Activated naive CD8-positive, alpha-beta T cell treated with anti-CD3 and anti-CD28 coated beads, Interleukin-2, amount 10 ng/mL, durations not matched to agents 7 days and 5 days (primary cell): ENCODE measurements around the gene MLST8. TPM values are rescaled to one million over a fixed set of nuclear protein-coding genes. Genes with fewer than 3 reads are reported as not detected.

Experiments
- ATAC-seq: fragments of 150-1000 bp; cut with Tn5 transposase; one replicate; pipeline ENCODE4 v1.10.0; 2021; ENCODE audit warnings: low read depth, moderate library complexity
- POLR2A ChIA-PET: fragments of 350-600 bp; sonication (Branson Sonifier 250); formaldehyde crosslinking; loops from one replicate; lab custom pipeline; 2021; ENCODE audit warnings: antibody characterized with exemption; lab: Charles Lee
- DNase-seq: peaks from one replicate; pipeline ENCODE4 v3.0.0; 2021
- H3K27ac Mint-ChIP-seq: one replicate; pipeline ENCODE4 v1.8.0; 2022; ENCODE audit warnings: mild to moderate bottlenecking, mixed read lengths
- H3K27me3 Mint-ChIP-seq: one replicate; pipeline ENCODE4 v1.8.0; 2022; ENCODE audit warnings: mild to moderate bottlenecking, moderate library complexity, mixed read lengths
- H3K36me3 Mint-ChIP-seq: one replicate; pipeline ENCODE4 v1.8.0; 2021; ENCODE audit warnings: mild to moderate bottlenecking, mixed read lengths
- H3K4me1 Mint-ChIP-seq: one replicate; pipeline ENCODE4 v1.8.0; 2021; ENCODE audit warnings: mixed read lengths
- H3K4me3 Mint-ChIP-seq: one replicate; pipeline ENCODE4 v1.8.0; 2022; ENCODE audit warnings: mild to moderate bottlenecking, moderate library complexity, mixed read lengths
- H3K9me3 Mint-ChIP-seq: one replicate; pipeline ENCODE4 v1.8.0; 2021; ENCODE audit warnings: mixed read lengths
- total RNA-seq, 2 experiments: library from RNA; stranded (reverse); gene quantifications; one replicate each; pipeline ENCODE4 v1.2.3, GENCODE V29; 2021

The MLST8 gene
- total RNA-seq, 2 experiments from 2014 or later: 32.1 to 33.1 TPM

- H3K27me3 Mint-ChIP-seq: no peaks in the 10 kb centered on the region
- H3K9me3 Mint-ChIP-seq: no peaks in the 10 kb centered on the region
- no peak overlapping the region for H3K4me3 Mint-ChIP-seq
- ATAC-seq (no peak), DNase-seq (no peak)
- no peaks in the 10 kb centered on the region for H3K36me3 Mint-ChIP-seq
- POLR2A ChIA-PET: no interaction called here
- H3K27ac Mint-ChIP-seq: no peak overlapping the region
- H3K4me1 Mint-ChIP-seq: no peaks in the 10 kb centered on the region
Observed at GRCh38 chr16:2177561-2177960, 27.7 kb upstream of the MLST8 start.

GRCh38 chr16:2178321-2179106, 26.7 kb upstream of the MLST8 start:
- peak; percentile 40 for ATAC-seq
- H3K36me3 Mint-ChIP-seq: no peaks in the 10 kb centered on the region
- no peaks in the 10 kb centered on the region for H3K27me3 Mint-ChIP-seq
- no peaks in the 10 kb centered on the region for H3K9me3 Mint-ChIP-seq
- POLR2A ChIA-PET: no interaction called here
- no peak overlapping the region for H3K4me3 Mint-ChIP-seq
- DNase-seq: peak; percentile 55
- H3K27ac Mint-ChIP-seq: no peak overlapping the region
- H3K4me1 Mint-ChIP-seq: no peaks in the 10 kb centered on the region

DNA sequence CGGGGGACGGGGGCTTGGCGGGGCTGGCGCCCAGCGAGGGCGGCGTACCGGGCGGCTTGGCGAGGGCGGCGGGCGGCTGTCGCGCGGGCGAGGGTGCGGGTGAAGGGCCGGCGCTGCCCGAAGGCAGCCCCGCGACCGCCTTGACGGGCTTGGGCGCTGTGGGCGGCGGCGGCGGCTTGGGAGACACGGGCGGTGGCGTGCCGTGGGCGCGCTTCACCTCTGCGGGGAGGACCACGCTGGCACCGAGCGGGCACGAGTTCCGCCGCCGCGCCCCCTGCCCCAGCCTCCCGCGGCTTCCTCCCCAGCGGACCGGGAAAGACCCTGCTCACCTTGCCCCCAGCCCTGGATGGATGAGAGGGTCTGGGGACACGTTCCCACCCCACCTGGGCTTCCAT, 26.1 kb upstream of the MLST8 start:
- POLR2A ChIA-PET: no interaction called here
- H3K27me3 Mint-ChIP-seq: no peaks in the 10 kb centered on the region
- H3K27ac Mint-ChIP-seq: no peak overlapping the region
- no peaks in the 10 kb centered on the region for H3K4me1 Mint-ChIP-seq
- no peaks in the 10 kb centered on the region for H3K9me3 Mint-ChIP-seq
- no peaks in the 10 kb centered on the region for H3K36me3 Mint-ChIP-seq
- no peak overlapping the region for H3K4me3 Mint-ChIP-seq
- no peak for ATAC-seq
- no peak for DNase-seq

- Mint-ChIP-seq H3K27me3 (no peaks in the 10 kb centered on the region), H3K27ac (no peak overlapping the region), H3K4me1 (no peaks in the 10 kb centered on the region), H3K4me3 (no peak overlapping the region), H3K9me3 (no peaks in the 10 kb centered on the region), H3K36me3 (no peaks in the 10 kb centered on the region)
- ATAC-seq (no peak), DNase-seq (no peak)
- POLR2A ChIA-PET: no interaction called here
Observed at GRCh38 chr16:2179576-2179975, 25.7 kb upstream of the MLST8 start.

GRCh38 chr16:2180461-2180860, 24.8 kb upstream of the MLST8 start:
- H3K27ac Mint-ChIP-seq: no peak overlapping the region
- no peaks in the 10 kb centered on the region for H3K36me3 Mint-ChIP-seq
- H3K4me3 Mint-ChIP-seq: no peak overlapping the region
- no peaks in the 10 kb centered on the region for H3K27me3 Mint-ChIP-seq
- POLR2A ChIA-PET: no interaction called here
- no peak for ATAC-seq
- no peaks in the 10 kb centered on the region for H3K4me1 Mint-ChIP-seq
- no peak for DNase-seq
- no peaks in the 10 kb centered on the region for H3K9me3 Mint-ChIP-seq

DNA sequence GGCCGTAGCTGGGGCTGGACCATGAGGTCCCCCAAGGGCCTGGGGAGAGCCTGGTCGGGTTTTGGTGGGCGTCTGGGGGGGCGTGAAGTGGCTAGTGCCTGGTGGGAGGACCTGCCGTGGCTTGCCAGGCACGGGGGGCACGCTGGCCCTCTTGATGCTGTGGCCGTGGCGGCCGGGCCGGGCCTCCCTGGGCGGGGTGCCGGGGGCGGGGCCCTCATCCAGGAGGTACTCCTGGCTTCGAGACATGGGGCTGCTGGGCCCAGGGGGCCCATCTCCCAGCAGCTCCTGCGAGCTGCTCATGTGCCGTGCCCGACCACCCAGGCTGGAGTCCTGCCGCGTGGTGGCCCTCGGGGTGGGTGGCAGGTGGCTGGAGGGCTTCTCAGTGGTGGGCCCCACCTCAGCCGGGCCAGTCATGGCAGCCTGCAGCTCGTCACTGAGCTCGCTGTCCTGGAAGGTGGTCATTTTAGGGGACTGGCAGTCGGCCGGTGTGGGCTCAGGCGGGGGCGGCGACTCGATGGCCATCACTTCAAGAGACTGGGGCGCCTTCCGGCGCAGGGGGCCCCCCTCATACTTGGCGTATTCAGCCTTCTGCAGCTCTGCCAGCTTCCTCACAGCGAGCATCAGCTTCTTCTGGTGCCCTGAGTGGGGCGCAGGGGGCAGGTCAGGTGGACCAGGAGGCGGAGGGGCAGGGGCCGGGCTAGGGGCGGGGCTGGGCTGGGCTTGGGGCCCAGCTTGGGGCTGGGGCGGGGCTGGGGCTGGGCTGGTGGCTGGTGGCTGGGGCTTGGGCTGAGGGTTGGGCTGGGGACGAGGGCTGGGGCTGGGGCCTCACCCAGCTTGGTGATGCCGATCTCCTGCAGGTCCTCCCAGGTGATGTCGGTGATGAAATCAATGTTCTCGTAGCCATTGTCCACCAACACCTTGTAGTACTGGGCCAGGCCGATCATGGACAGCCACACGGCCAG, 24.0 kb upstream of the MLST8 start:
- Mint-ChIP-seq H3K4me3 (no peak overlapping the region), H3K27ac (no peak overlapping the region), H3K9me3 (no peaks in the 10 kb centered on the region), H3K4me1 (no peaks in the 10 kb centered on the region), H3K27me3 (peaks cover 3% of the 10 kb centered on the region), H3K36me3 (no peaks in the 10 kb centered on the region)
- no peak for DNase-seq
- ATAC-seq: no peak
- POLR2A ChIA-PET: interaction anchor here (2.0 kb wide), 1 partner anchor 26 kb away, joined by 9 read pairs; the partner anchor contains the start of gene TRAF7

DNA sequence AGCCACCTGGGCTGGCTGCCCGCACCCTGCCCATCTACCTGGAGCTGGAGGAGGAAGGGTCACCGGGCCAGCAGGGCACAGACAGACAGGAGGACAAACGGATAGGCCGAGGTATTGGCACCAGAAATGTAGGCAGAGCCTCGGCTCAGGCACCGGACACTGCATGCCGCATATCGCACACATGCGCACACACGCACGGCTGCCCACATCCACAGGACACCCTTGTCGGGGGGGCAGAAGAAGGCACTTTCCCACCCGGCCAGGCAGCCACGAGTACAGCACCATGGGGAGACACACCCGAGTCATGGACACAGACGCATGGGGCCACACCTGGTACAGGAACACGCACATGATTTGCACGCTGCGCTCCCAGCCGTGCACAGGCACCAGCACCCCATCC, 23.3 kb upstream of the MLST8 start:
- no peak overlapping the region for H3K27ac Mint-ChIP-seq
- no peaks in the 10 kb centered on the region for H3K4me1 Mint-ChIP-seq
- no peak overlapping the region for H3K4me3 Mint-ChIP-seq
- no peaks in the 10 kb centered on the region for H3K9me3 Mint-ChIP-seq
- POLR2A ChIA-PET: interaction anchor here (2.0 kb wide), 1 partner anchor 27 kb away, joined by 9 read pairs; the partner anchor contains the start of gene TRAF7
- peaks cover 3% of the 10 kb centered on the region for H3K27me3 Mint-ChIP-seq
- ATAC-seq (no peak), DNase-seq (no peak)
- no peaks in the 10 kb centered on the region for H3K36me3 Mint-ChIP-seq

DNA sequence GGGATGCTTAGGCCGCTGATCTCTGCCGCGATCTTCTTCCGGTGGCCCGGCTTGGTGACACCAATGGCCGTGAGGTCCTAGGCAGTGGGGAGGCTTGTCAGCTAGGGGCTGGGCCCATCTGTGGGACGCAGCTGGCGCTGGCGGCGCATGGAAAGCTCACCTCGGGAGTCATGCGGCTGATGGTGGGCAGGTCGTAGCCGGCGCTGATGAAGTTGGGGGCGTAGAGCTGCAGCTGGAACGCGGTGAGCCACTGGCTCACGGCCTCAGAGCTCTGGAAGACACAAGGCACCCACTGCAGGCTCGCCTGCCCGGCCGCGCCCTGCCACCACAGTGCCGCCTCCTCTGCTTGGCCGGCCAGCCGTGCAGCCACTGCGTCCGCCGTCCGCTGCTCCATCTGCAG, 21.6 kb upstream of the MLST8 start:
- Mint-ChIP-seq H3K4me1 (no peaks in the 10 kb centered on the region), H3K36me3 (no peaks in the 10 kb centered on the region), H3K27me3 (peaks cover 3% of the 10 kb centered on the region), H3K9me3 (no peaks in the 10 kb centered on the region), H3K4me3 (no peak overlapping the region), H3K27ac (no peak overlapping the region)
- ATAC-seq (no peak), DNase-seq (no peak)
- POLR2A ChIA-PET: interaction anchor here (1.9 kb wide), 1 partner anchor 28 kb away, joined by 5 read pairs; the partner anchor contains the start of gene TRAF7

- Mint-ChIP-seq H3K27me3 (peaks cover 3% of the 10 kb centered on the region), H3K27ac (no peak overlapping the region), H3K9me3 (no peaks in the 10 kb centered on the region), H3K4me1 (no peaks in the 10 kb centered on the region), H3K36me3 (no peaks in the 10 kb centered on the region), H3K4me3 (no peak overlapping the region)
- POLR2A ChIA-PET: interaction anchor here (1.9 kb wide), 1 partner anchor 29 kb away, joined by 5 read pairs; the partner anchor contains the start of gene TRAF7
- DNase-seq (no peak), ATAC-seq (no peak)
Observed at GRCh38 chr16:2184346-2184745, 20.9 kb upstream of the MLST8 start.

DNA sequence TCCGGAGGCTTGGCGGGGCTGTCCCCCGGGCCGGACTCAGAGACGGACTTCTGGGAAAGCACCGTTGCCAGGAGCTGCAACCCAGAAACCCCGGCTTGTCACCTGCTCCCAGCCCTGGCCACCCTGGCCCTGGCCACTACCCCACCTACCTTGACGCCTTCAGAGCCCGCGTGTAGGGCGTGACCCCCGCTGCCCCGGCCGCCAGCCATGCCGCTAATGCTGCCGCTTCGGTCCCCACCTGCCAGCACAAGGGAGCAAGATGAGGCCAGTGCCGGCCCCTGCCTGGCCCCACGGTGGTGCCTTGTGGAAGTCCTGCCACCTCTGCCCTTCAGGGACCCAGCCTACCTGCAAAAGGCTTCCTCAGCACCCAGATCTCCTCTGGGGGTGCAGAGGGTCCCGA, 20.3 kb upstream of the MLST8 start:
- no peak for DNase-seq
- Mint-ChIP-seq H3K36me3 (no peaks in the 10 kb centered on the region), H3K9me3 (no peaks in the 10 kb centered on the region), H3K27ac (no peak overlapping the region), H3K27me3 (peaks cover 3% of the 10 kb centered on the region), H3K4me1 (no peaks in the 10 kb centered on the region), H3K4me3 (no peak overlapping the region)
- POLR2A ChIA-PET: interaction anchor here (1.9 kb wide), 1 partner anchor 30 kb away, joined by 5 read pairs; the partner anchor contains the start of gene TRAF7
- ATAC-seq: no peak

- Mint-ChIP-seq H3K9me3 (no peaks in the 10 kb centered on the region), H3K36me3 (no peaks in the 10 kb centered on the region), H3K27ac (no peak overlapping the region)
Observed at GRCh38 chr16:2186064-2186463, 19.2 kb upstream of the MLST8 start.

DNA sequence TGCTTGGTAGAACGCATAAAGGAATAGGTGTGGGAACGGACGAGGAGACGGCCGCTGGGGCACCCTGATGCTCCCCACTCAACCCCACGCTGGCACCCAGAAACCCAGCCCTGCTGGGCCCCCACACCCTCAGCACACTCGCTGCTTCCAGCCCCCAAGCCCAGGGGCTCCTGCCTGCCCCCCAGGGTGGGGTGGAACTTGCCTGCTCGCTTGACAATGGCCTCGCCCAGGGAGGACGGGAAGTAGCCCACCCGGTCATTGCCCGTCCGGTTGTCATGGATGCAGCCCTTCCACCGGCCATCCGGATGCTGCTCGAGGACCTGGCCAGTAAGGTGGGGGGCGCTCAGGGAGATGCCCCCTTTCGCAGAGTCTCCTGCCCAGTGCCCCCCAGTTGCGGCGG, 18.7 kb upstream of the MLST8 start:
- H3K9me3 Mint-ChIP-seq: no peaks in the 10 kb centered on the region
- H3K27ac Mint-ChIP-seq: no peak overlapping the region
- no peak overlapping the region for H3K4me3 Mint-ChIP-seq
- POLR2A ChIA-PET: interaction anchor here (0.5 kb wide), 1 partner anchor 365 kb away, joined by 3 read pairs; no protein-coding TSS in a partner anchor
- no peaks in the 10 kb centered on the region for H3K36me3 Mint-ChIP-seq
- peaks cover 3% of the 10 kb centered on the region for H3K27me3 Mint-ChIP-seq
- no peak for DNase-seq
- ATAC-seq: no peak
- H3K4me1 Mint-ChIP-seq: no peaks in the 10 kb centered on the region

More at GRCh38 chr16:2186064-2186463, 19.2 kb upstream of the MLST8 start:
- Mint-ChIP-seq H3K4me3 (no peak overlapping the region), H3K4me1 (no peaks in the 10 kb centered on the region), H3K27me3 (peaks cover 3% of the 10 kb centered on the region)
- no peak for DNase-seq
- ATAC-seq: no peak
- POLR2A ChIA-PET: no interaction called here

DNA sequence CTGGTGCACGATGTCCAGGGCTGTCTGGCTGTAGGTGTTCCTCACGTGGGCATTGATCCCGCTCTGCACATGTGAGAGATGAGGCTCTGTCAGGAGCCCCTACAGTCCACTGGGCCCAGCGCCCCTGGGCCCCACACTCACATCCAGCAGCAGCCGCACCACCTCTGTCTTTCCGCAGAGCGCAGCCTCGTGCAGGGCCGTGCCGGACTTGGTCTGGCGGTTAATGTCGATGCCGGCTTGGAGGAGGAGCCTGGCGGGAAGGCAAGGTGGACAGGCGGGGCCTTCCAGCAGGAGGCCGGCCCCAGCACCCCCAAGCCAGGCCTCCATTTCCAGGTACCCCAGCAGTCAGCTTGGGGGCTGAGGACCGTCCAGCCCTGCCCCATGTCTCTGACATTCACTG, 18.0 kb upstream of the MLST8 start:
- no peak for DNase-seq
- no peak for ATAC-seq
- Mint-ChIP-seq H3K4me3 (no peak overlapping the region), H3K9me3 (no peaks in the 10 kb centered on the region), H3K27me3 (peaks cover 3% of the 10 kb centered on the region), H3K27ac (no peak overlapping the region), H3K36me3 (no peaks in the 10 kb centered on the region), H3K4me1 (no peaks in the 10 kb centered on the region)
- POLR2A ChIA-PET: interaction anchor here (0.5 kb wide), 1 partner anchor 285 kb away, joined by 4 read pairs; no protein-coding TSS in a partner anchor
